ENCODE results near the gene PTPRN2.
"Not testable (repeated sequence)": the region's sequence is repeated elsewhere in the genome, so short reads cannot be mapped to it uniquely, and the experiment has no call there.

Gene PTPRN2

GRCh38 chr7:158458096-158458495 lies 129.5 kb downstream of the PTPRN2 start:
- no peak for DNase-seq

GRCh38 chr7:158457586-158457985 lies 130.0 kb downstream of the PTPRN2 start:
- DNase-seq, result not testable (repeated sequence)

GRCh38 chr7:158454631-158455030 lies 133.0 kb downstream of the PTPRN2 start:
- DNase-seq, result no peak

- DNase-seq, result no peak
These were observed 134.0 kb downstream of the PTPRN2 start for GRCh38 chr7:158453663-158454062.

GRCh38 chr7:158452331-158452730 lies 135.3 kb downstream of the PTPRN2 start:
- no peak for DNase-seq

- DNase-seq, result no peak
These were observed 137.0 kb downstream of the PTPRN2 start for GRCh38 chr7:158450476-158451124.

GRCh38 chr7:158449942-158450341 lies 137.7 kb downstream of the PTPRN2 start:
- no peak for DNase-seq

- no peak for DNase-seq
These were observed 138.4 kb downstream of the PTPRN2 start for GRCh38 chr7:158449266-158449665.

GRCh38 chr7:158448430-158449100 lies 139.1 kb downstream of the PTPRN2 start:
- DNase-seq, result no peak

- DNase-seq, result peak in 1 of 2 experiments; percentile 28
These were observed 140.0 kb downstream of the PTPRN2 start for GRCh38 chr7:158447506-158448171.

GRCh38 chr7:158447151-158447505 lies 140.5 kb downstream of the PTPRN2 start:
- peak in 1 of 2 experiments; percentile 31 for DNase-seq

GRCh38 chr7:158446706-158447105 lies 140.9 kb downstream of the PTPRN2 start:
- no peak for DNase-seq

GRCh38 chr7:158446281-158446680 lies 141.3 kb downstream of the PTPRN2 start:
- no peak for DNase-seq

- no peak for DNase-seq
These were observed 142.0 kb downstream of the PTPRN2 start for GRCh38 chr7:158445421-158446175.

- no peak for DNase-seq
These were observed 142.9 kb downstream of the PTPRN2 start for GRCh38 chr7:158444501-158445420.

GRCh38 chr7:158443688-158444483 lies 143.7 kb downstream of the PTPRN2 start:
- DNase-seq, result no peak

GRCh38 chr7:158443014-158443687 lies 144.5 kb downstream of the PTPRN2 start:
- no peak for DNase-seq

GRCh38 chr7:158442260-158442659 lies 145.4 kb downstream of the PTPRN2 start:
- DNase-seq, result no peak

- no peak for DNase-seq
These were observed 148.6 kb downstream of the PTPRN2 start for GRCh38 chr7:158439035-158439434.
